Activated T-helper 2 cell treated with anti-CD3 and anti-CD28 coated beads, Interferon-gamma antibody, Interleukin-2, Interleukin-4, amounts not matched to agents 10 μg/mL and 5 μg/mL and 100 μg/mL, durations not matched to agents 14 hours and 24 hours and 36 hours (primary cell): ENCODE results near the gene ADM. TPM values are rescaled to one million over a fixed set of nuclear protein-coding genes. Genes with fewer than 3 reads are reported as not detected.

Experiments used
- DNase-seq: peaks from one replicate; pipeline ENCODE4 v3.0.0; 2021; ENCODE audit warnings: low spot score
- H3K27ac Mint-ChIP-seq: one replicate; pipeline ENCODE4 v1.8.0; 2021; ENCODE audit warnings: mixed read lengths
- H3K27me3 Mint-ChIP-seq: one replicate; pipeline ENCODE4 v1.8.0; 2021; ENCODE audit warnings: low read depth, mixed read lengths
- H3K36me3 Mint-ChIP-seq: one replicate; pipeline ENCODE4 v1.8.0; 2021; ENCODE audit warnings: low read depth, mixed read lengths
- H3K4me1 Mint-ChIP-seq: one replicate; pipeline ENCODE4 v1.8.0; 2021; ENCODE audit warnings: low read depth, mixed read lengths
- H3K4me3 Mint-ChIP-seq: one replicate; pipeline ENCODE4 v1.8.0; 2021; ENCODE audit warnings: low read depth, mild to moderate bottlenecking, moderate library complexity, mixed read lengths
- H3K9me3 Mint-ChIP-seq: one replicate; pipeline ENCODE4 v1.8.0; 2021; ENCODE audit warnings: mixed read lengths
- intact Hi-C: fragments of 100-400 bp; cut with micrococcal nuclease; formaldehyde crosslinking; loops from one replicate; pipeline ENCODE4 v1.15.1; 2023
- total RNA-seq: library from RNA; stranded (reverse); gene quantifications from 2 replicates; pipeline ENCODE4 v1.2.3, GENCODE V29; 2022

Gene ADM
- total RNA-seq, 1 donor from 2014 or later = 3.5 TPM

GRCh38 chr11:10308201-10308954 is 3.5 kb downstream of the ADM start:
- Mint-ChIP-seq H3K9me3 (no peaks in the 10 kb centered on the region), H3K4me3 (peak overlapping the region; percentile 69), H3K36me3 (peaks cover 3% of the 10 kb centered on the region), H3K4me1 (peaks cover 45% of the 10 kb centered on the region), H3K27ac (peak overlapping the region; percentile 69), H3K27me3 (peaks cover 56% of the 10 kb centered on the region)
- DNase-seq = no peak
- intact Hi-C loops = loop anchor here (1.0 to 10.0 kb wide), 8 partner anchors 10 to 696 kb away; partner anchors contain the start of gene AMPD3

GRCh38 chr11:10309163-10310093 is 4.6 kb downstream of the ADM start:
- no peak overlapping the region for H3K27ac Mint-ChIP-seq
- H3K9me3 Mint-ChIP-seq = no peaks in the 10 kb centered on the region
- peaks cover 3% of the 10 kb centered on the region for H3K36me3 Mint-ChIP-seq
- no peak overlapping the region for H3K4me3 Mint-ChIP-seq
- H3K27me3 Mint-ChIP-seq = peaks cover 48% of the 10 kb centered on the region
- H3K4me1 Mint-ChIP-seq = peaks cover 35% of the 10 kb centered on the region
- DNase-seq = no peak
- intact Hi-C loops = loop anchor here (5.0 to 10.0 kb wide), 6 partner anchors 145 to 697 kb away; partner anchors contain the start of gene AMPD3

- H3K27ac Mint-ChIP-seq = no peak overlapping the region
- no peaks in the 10 kb centered on the region for H3K9me3 Mint-ChIP-seq
- peaks cover 41% of the 10 kb centered on the region for H3K27me3 Mint-ChIP-seq
- intact Hi-C loops = no loop called here
- H3K4me3 Mint-ChIP-seq = no peak overlapping the region
- peaks cover 3% of the 10 kb centered on the region for H3K36me3 Mint-ChIP-seq
- no peak for DNase-seq
- peaks cover 32% of the 10 kb centered on the region for H3K4me1 Mint-ChIP-seq
These were observed 5.5 kb downstream of the ADM start for GRCh38 chr11:10310301-10310841.

- Mint-ChIP-seq H3K27ac (no peak overlapping the region), H3K9me3 (no peaks in the 10 kb centered on the region), H3K4me1 (peaks cover 25% of the 10 kb centered on the region), H3K36me3 (peaks cover 3% of the 10 kb centered on the region), H3K27me3 (peaks cover 33% of the 10 kb centered on the region), H3K4me3 (no peak overlapping the region)
- no peak for DNase-seq
- intact Hi-C loops = no loop called here
These were observed 6.9 kb downstream of the ADM start for GRCh38 chr11:10311802-10312201.

GRCh38 chr11:10314199-10315072 is 9.6 kb downstream of the ADM start:
- peak; percentile 16 for DNase-seq
- Mint-ChIP-seq H3K9me3 (no peaks in the 10 kb centered on the region), H3K27me3 (peaks cover 24% of the 10 kb centered on the region), H3K4me1 (peaks cover 23% of the 10 kb centered on the region), H3K36me3 (no peaks in the 10 kb centered on the region), H3K4me3 (no peak overlapping the region), H3K27ac (no peak overlapping the region)
- intact Hi-C loops = no loop called here

- Mint-ChIP-seq H3K27me3 (peaks cover 20% of the 10 kb centered on the region), H3K36me3 (no peaks in the 10 kb centered on the region), H3K4me3 (no peak overlapping the region), H3K9me3 (no peaks in the 10 kb centered on the region), H3K27ac (no peak overlapping the region), H3K4me1 (peaks cover 19% of the 10 kb centered on the region)
- DNase-seq = no peak
- intact Hi-C loops = no loop called here
These were observed 10.2 kb downstream of the ADM start for GRCh38 chr11:10315083-10315482.

GRCh38 chr11:10317151-10317755 is 12.4 kb downstream of the ADM start:
- Mint-ChIP-seq H3K36me3 (no peaks in the 10 kb centered on the region), H3K4me1 (peaks cover 16% of the 10 kb centered on the region), H3K27ac (no peak overlapping the region), H3K9me3 (no peaks in the 10 kb centered on the region), H3K4me3 (no peak overlapping the region), H3K27me3 (peaks cover 7% of the 10 kb centered on the region)
- intact Hi-C loops = no loop called here
- DNase-seq = no peak

GRCh38 chr11:10317776-10318526 is 13.1 kb downstream of the ADM start:
- Mint-ChIP-seq H3K27ac (peak overlapping the region; percentile 6), H3K36me3 (no peaks in the 10 kb centered on the region), H3K4me1 (peaks cover 22% of the 10 kb centered on the region), H3K27me3 (peaks cover 7% of the 10 kb centered on the region), H3K9me3 (no peaks in the 10 kb centered on the region), H3K4me3 (no peak overlapping the region)
- intact Hi-C loops = no loop called here
- no peak for DNase-seq

- Mint-ChIP-seq H3K4me1 (peaks cover 27% of the 10 kb centered on the region), H3K9me3 (no peaks in the 10 kb centered on the region), H3K27ac (peak overlapping the region; percentile 6), H3K4me3 (no peak overlapping the region), H3K36me3 (no peaks in the 10 kb centered on the region), H3K27me3 (peaks cover 9% of the 10 kb centered on the region)
- intact Hi-C loops = no loop called here
- no peak for DNase-seq
These were observed 13.6 kb downstream of the ADM start for GRCh38 chr11:10318527-10318802.

- no peaks in the 10 kb centered on the region for H3K9me3 Mint-ChIP-seq
- peaks cover 29% of the 10 kb centered on the region for H3K4me1 Mint-ChIP-seq
- no peak overlapping the region for H3K4me3 Mint-ChIP-seq
- intact Hi-C loops = loop anchor here (5.0 kb wide), 2 partner anchors 228 to 348 kb away; no protein-coding TSS in a partner anchor
- no peaks in the 10 kb centered on the region for H3K36me3 Mint-ChIP-seq
- H3K27me3 Mint-ChIP-seq = peaks cover 15% of the 10 kb centered on the region
- H3K27ac Mint-ChIP-seq = no peak overlapping the region
- no peak for DNase-seq
These were observed 15.1 kb downstream of the ADM start for GRCh38 chr11:10319702-10320558.
